Bronchial epithelial cell (primary cell): ENCODE measurements around the gene SEC23B. TPM values are rescaled to one million over a fixed set of nuclear protein-coding genes. Genes with fewer than 3 reads are reported as not detected.

ENCODE experiments used
- DNase-seq: peaks from one replicate; pipeline ENCODE4 v3.0.0-alpha.2; 2010; ENCODE audit warnings: low read depth
- FAIRE-seq: peaks from 2 replicates; lab custom pipeline; 2011; peaks lifted over from hg19 to GRCh38; lab: Jason Lieb, UNC
- H3K27me3 ChIP-seq: 2 replicates; pipeline ENCODE4 v1.5.1; 2011; ENCODE audit warnings: low read length; ENCODE audit not compliant: control insufficient read depth, insufficient read depth
- H3K36me3 ChIP-seq: 2 replicates; pipeline ENCODE4 v1.5.1; 2011; ENCODE audit warnings: low read length; ENCODE audit not compliant: control insufficient read depth, insufficient read depth
- H3K4me3 ChIP-seq: 2 replicates; pipeline ENCODE4 v1.5.1; 2011; ENCODE audit warnings: mild to moderate bottlenecking, low read depth, low read length, control low read depth
- CTCF ChIP-seq: IDR thresholded peaks from 2 replicates; pipeline ENCODE4 v1.5.1; 2011; ENCODE audit warnings: mild to moderate bottlenecking, moderate library complexity, low read length, control low read depth, inconsistent platforms; ENCODE audit not compliant: insufficient read depth, severe bottlenecking
- total RNA-seq: library from RNA; depleted of rRNA; stranded (reverse); fragments of >200 nt; gene quantifications from 2 replicates; pipeline ENCODE4 v1.2.1, GENCODE V29; 2014

Gene SEC23B
- total RNA-seq, 1 donor from 2014 or later: 81.6 TPM

GRCh38 chr20:18585134-18585533 is 77.4 kb downstream of the SEC23B start:
- DNase-seq: peak; percentile 74
- peak; percentile 93 for FAIRE-seq
- no peak overlapping the region for H3K4me3 ChIP-seq

GRCh38 chr20:18587665-18588573 is 80.2 kb downstream of the SEC23B start, which contains the start of gene DTD1:
TSS of gene DTD1 (plus strand) at chr20:18588054. CDS start at chr20:18588073, 19 bp downstream.
- peak within 1 kb of the TSS; percentile 61 for H3K4me3 ChIP-seq
- no peaks in the 10 kb centered on the region for H3K36me3 ChIP-seq
- no peaks in the 10 kb centered on the region for H3K27me3 ChIP-seq
- TF ChIP-seq CTCF: peak; percentile 69
- peak; percentile 68 for DNase-seq
- no peak for FAIRE-seq

More at GRCh38 chr20:18585134-18585533, 77.4 kb downstream of the SEC23B start:
- no peaks in the 10 kb centered on the region for H3K27me3 ChIP-seq
- TF ChIP-seq CTCF: no peak
- no peaks in the 10 kb centered on the region for H3K36me3 ChIP-seq

- FAIRE-seq: no peak
- TF ChIP-seq CTCF: no peak
- Histone ChIP-seq H3K4me3 (peak overlapping the region; percentile 61), H3K27me3 (no peaks in the 10 kb centered on the region), H3K36me3 (no peaks in the 10 kb centered on the region)
- no peak for DNase-seq
These were observed 80.8 kb downstream of the SEC23B start for GRCh38 chr20:18588574-18588933.

- DNase-seq: no peak
- no peak for TF ChIP-seq CTCF
- no peaks in the 10 kb centered on the region for H3K36me3 ChIP-seq
- H3K4me3 ChIP-seq: no peak overlapping the region
- no peaks in the 10 kb centered on the region for H3K27me3 ChIP-seq
- no peak for FAIRE-seq
These were observed 82.4 kb downstream of the SEC23B start for GRCh38 chr20:18589941-18590674.

- FAIRE-seq (no peak), DNase-seq (no peak)
- Histone ChIP-seq H3K27me3 (no peaks in the 10 kb centered on the region), H3K36me3 (peaks cover 2% of the 10 kb centered on the region), H3K4me3 (no peak overlapping the region)
- no peak for TF ChIP-seq CTCF
These were observed 88.5 kb downstream of the SEC23B start for GRCh38 chr20:18596270-18596669.
